NAMALWA (cell line): ENCODE results near the gene MEX3B.
A peak's percentile ranks its signal among the peaks of the same experiment; 100 is the strongest.

ENCODE experiments used
- DNase-seq: peaks from one replicate; pipeline ENCODE4 v3.0.0-alpha.2; 2015; ENCODE audit warnings: low spot score

Gene MEX3B

GRCh38 chr15:82045892-82046665 is at the start of gene MEX3B:
MEX3B (minus strand) TSS chr15:82046018; CDS start chr15:82045705, 313 bp downstream.
- DNase-seq: peak; percentile 97

DNA sequence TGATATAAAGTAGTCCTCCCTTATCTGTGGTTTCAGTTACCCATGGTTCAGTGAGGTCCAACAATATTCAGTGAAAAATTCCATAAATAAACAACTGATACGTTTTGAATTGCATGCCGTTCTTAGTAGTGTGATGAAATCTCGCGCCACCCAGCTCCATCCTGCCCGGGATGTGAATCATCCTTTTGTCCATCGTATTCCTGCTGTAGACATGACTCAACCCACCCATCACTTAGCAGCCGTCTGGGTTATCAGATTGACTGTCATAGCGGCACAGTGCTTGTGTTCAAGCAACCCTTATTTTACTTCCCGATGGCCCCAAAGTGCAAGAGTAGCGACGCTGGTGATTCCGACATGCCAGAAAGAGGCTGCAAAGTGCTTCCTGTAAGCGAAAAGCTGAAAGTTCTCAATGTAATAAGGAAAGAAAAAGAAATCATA is 48.0 kb upstream of the MEX3B start:
- no peak for DNase-seq

DNA sequence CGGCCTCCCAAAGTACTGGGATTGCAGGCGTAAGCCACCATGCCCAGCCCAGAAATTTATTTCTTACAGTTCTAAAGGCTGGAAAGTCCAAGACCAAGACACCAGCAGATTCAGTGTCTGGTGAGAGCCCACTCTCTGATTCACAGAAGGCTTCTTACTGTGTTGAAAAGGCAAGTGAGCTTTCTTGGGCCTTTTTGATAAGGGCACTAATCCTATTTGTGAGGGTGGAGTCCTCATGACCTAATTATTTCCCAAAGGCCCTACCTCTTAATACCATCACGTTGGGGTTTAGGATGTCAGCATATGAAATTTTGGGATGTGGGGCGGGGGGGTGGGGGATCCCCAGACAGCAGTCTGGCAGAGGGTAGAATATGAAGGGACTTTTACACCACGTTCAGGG is 47.5 kb upstream of the MEX3B start:
- no peak for DNase-seq

DNA sequence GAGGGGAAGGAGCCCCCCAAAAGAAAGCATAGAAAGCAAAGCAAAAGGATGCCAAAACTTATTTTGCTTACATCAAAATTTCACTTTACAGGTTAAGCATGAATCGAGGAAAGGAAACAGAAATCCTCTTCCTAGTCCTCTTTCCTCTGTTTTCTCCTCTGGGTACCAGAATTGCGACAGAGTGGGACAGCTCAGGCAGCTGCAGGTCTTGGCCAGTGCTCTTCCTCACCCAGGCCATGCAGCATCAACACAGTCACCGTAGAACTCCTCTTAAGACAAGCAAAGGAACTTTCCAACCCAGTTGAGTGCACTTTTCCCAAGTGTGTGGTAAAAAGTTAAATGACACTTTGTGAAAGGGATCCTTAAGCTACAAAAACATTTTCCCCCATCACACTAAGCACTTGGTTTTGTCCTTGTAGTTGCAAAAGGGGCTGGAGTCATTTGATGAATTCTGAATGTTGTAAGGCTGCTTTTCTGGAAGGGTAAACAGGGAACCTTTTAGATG is 45.9 kb upstream of the MEX3B start:
- no peak for DNase-seq

GRCh38 chr15:82086243-82086995 is 40.6 kb upstream of the MEX3B start:
- no peak for DNase-seq

DNA sequence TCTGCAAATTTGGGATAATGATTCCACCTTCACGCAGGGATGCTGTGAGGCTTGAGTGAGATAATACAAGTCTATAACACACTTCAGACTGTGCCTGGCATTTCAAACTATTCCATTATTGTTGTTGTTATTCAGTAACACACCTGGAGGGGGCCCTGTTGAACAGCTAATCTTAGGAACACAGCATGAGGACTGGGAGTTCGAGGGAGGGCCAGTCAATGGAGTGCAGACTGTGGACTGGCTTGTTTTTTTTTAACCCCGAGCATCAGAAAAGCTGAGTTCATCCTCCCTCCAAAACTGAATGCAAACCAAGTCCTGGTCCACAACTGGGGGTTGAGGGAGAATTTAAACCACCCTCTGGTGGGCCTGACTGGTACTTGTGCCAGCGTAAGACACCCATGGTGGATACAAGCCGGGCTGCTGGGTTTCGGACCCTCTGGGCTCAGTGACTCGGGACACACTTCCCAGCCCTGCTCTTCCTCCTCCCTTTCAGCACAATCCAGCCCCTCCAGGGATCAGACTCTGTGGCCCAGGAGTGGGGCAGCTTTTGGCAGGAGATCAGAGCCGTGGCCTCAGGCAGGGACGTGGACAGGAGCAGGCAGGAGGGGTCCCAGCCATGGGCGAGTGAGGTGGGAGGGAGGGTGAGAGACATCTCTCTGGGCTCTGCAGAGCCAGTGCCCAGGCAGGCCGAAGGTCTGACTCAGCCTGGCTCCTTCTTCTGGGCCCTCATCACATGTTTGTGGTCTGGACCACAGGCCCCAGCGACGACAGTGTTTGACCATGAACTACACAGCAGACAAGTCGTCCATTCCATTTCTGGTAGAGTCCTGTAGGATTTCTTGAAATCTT is 36.3 kb upstream of the MEX3B start:
- peak; percentile 21 for DNase-seq

GRCh38 chr15:82080774-82081173 is 35.0 kb upstream of the MEX3B start:
- no peak for DNase-seq

- DNase-seq: no peak
Measured at GRCh38 chr15:82079736-82080135, 33.9 kb upstream of the MEX3B start.

DNA sequence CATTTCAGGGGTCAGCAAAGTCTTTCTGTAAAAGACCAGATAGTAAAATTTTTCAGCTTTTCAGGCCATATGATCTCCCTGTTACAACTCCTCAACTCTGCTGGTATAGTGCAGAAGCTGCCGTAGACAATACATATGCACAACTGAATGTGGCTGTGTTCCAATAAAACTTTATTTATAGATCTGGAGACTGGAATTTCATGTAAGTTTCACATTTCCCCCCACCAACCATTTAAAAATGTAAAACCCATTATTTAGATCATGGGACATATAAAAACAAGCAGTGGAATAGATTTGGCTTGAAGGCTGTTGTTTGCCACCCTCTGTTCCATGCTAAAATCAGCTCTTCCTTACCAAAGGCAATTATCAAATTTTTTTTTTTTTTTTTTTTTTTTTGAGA is 28.8 kb upstream of the MEX3B start:
- DNase-seq: no peak

DNA sequence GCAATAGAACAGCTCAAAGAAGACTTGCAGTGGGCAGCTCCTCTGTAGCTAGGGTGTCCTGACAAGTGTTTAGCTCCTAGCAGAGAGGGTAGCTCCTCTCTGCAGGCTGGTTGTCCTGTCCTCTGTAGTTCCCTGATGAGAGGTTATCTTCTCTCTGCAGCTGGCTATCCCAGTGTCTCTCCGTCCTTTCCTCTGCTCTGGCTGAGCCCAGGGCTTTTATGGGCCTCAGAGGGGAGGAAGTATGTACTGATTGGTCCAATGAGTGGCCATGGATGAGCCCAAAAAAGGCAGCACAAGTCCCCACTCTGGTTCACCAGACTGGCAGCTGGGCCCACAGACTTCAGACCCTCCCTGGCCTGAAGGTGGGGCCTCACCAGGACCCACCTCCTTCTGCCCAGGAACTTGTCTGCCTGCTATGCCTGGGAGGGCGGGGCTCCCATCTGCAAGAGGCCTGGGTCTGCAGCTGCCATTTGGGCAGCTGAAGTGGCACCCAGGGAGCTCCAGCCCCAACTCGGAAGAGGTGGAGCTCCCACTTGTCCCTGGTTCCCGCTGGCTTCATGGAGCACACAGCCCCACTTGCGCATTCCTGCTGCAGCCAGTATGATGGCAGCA is 27.2 kb upstream of the MEX3B start:
- DNase-seq: no peak

DNA sequence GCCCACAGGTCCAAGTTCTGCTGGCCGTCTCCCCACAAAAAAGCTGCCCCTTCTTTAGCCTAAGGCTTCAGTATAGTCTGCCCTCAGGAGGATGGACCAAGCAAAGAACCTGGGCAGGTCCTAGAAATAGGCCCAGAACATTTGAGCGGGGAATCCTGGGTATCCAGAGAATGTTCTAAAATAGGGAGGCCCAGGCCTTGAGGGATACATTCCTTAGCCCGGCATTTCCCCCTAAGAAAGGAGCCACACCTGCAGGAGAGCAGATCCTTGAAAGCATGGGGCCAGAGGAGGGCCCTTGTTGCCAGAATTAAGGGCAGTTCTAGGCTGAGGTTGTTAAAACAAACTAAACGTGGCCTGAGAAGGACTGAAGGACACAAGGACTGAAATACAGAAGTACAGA is 20.6 kb upstream of the MEX3B start:
- no peak for DNase-seq

GRCh38 chr15:82064824-82065223 is 19.0 kb upstream of the MEX3B start:
- no peak for DNase-seq

- DNase-seq: no peak
Measured at GRCh38 chr15:82062479-82063454, 16.9 kb upstream of the MEX3B start.

GRCh38 chr15:82060817-82061216 is 15.0 kb upstream of the MEX3B start:
- DNase-seq: no peak

DNA sequence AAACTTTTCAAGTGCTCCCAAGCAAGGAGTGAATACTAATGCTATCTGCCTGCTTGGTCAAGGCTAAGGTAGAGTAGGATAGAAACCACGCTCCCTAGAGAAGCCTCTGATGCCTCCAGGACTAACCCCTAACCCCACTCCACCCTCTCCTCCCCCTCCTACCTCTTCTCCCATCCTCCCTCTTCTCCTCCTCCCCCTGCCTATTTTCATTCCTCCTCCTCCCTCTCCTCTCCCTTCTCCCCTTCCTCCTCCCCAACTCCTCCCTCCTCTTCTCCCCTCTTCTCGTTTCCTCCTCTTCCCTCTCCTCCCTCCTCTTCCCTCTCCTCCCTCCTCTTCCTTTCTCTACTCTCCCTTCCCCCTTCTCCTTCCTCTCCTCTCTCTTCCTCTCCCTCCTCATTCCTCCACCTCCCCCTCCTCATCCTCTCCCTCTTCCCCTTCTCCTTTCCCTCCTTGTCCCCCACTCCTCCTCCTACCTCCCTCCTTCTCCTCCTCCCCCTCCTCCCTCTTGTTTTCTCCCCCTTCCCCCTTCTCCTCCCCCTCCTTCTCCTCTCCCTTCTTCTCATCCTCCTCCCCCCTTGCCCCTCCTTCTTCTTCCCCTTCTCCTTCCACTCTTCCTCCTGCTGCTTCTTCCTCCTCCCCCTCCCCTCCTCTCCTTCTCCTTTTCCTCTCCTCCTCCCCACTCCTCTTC is 12.8 kb upstream of the MEX3B start:
- DNase-seq: no peak

- no peak for DNase-seq
Measured at GRCh38 chr15:82058026-82058425, 12.2 kb upstream of the MEX3B start.

GRCh38 chr15:82056958-82057823 is 11.4 kb upstream of the MEX3B start:
- no peak for DNase-seq

- DNase-seq: no peak
Measured at GRCh38 chr15:82052751-82053150, 6.9 kb upstream of the MEX3B start.

- DNase-seq: no peak
Measured at GRCh38 chr15:82051664-82052063, 5.8 kb upstream of the MEX3B start.
